HG03175 (cell line): ENCODE measurements around the gene TP73.
"Not testable (repeated sequence)": the region's sequence is repeated elsewhere in the genome, so short reads cannot be mapped to it uniquely, and the experiment has no call there.

Experiments
- ATAC-seq: cut with Tn5 transposase; IDR thresholded peaks from one replicate; pipeline ENCODE4 v1.9.1; 2021; ENCODE audit warnings: mild to moderate bottlenecking, moderate library complexity; ENCODE audit not compliant: unreplicated experiment

Gene TP73

GRCh38 chr1:3724416-3725030 is 72.2 kb downstream of the TP73 start:
- not testable (repeated sequence) for ATAC-seq

- ATAC-seq, result no peak
These were observed 73.0 kb downstream of the TP73 start for GRCh38 chr1:3725366-3725765.

GRCh38 chr1:3727042-3727824 is 74.9 kb downstream of the TP73 start:
- ATAC-seq, result no peak

DNA sequence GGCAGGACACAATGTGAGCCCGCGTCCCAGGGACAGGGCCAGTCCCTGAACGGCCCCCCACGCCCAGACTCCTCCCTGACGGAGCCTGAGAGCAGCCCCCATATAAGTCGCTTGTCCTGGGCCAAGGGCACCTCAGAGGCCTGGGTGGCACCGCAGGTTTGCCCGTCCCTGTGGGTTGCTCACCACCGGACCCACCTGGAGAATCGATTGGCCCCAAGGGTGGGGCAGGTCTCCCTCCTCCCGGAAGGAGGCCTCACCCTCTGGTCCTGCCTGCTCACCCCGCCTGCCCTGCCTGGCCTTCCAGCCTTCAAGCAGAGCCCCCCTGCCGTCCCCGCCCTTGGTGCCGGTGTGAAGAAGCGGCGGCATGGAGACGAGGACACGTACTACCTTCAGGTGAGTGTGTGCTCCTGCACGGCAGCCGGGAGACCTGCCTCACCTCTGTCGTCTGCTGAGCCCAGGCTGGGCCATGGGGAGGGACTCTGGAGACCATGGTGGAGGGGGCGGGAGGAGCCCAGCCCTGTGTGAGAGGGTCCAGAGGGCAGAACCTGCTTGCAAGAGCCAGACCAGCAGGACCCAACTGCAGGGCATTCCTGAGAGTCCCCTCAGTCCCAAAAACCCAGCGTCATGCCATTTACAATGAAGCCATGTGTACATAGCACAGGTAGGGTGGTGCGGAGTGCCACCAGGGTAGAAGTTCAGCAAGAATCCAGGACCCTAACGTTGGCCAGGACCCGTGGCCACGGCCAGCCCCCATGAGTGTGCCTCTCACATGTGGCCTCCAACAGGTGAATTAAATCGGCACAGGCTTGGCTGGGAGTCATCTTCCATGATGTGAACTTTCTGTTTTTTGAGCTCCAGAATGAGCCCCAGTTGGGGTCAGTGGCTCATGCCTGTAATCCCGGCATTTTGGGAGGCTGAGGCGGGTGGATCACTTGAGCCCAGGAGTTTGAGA is 75.8 kb downstream of the TP73 start:
- no peak for ATAC-seq

DNA sequence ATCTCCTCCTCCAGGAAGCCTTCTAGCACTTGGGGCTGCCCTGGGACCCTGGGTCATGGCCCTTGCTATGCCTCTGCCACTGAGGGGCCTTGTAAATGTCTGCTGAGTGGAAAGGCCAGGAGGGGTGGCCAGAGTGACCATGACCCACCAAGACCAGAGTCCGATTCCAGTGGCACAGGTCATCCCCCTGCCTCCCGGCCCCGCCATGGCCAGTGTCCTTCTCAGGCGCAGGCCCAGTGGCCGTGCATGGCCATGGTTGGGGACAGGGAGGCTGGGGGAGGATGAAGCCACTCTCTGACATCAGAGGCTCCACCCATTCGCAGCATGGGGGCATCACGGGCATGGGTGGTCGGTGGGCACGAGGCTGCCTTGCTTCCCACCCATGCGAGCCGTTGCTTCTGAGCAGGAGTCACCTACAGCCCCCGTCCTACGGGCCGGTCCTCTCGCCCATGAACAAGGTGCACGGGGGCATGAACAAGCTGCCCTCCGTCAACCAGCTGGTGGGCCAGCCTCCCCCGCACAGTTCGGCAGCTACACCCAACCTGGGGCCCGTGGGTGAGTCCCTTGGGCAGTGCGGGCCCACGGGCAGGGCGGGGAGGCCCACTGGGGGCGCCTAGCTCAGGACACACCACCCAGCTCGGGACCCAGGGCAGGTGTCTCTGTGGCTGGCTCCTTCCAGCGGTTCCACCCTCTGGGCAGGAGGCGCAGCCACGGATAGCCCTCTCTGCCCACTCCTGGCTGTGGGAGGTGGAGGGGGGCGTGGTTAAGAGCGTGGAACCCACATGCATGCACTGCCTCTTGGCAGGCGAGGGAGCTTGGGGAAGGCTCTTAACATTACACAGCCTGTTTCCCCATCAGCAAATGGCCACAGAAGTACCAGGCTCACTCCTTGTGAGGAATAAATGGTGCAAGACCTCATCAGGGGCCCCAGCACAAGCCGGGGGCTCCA is 77.6 kb downstream of the TP73 start:
- no peak for ATAC-seq

GRCh38 chr1:3730543-3731247 is 78.4 kb downstream of the TP73 start:
- no peak for ATAC-seq

GRCh38 chr1:3731583-3732433 is 79.5 kb downstream of the TP73 start:
- ATAC-seq, result no peak

GRCh38 chr1:3732434-3733093 is 80.2 kb downstream of the TP73 start:
- no peak for ATAC-seq

DNA sequence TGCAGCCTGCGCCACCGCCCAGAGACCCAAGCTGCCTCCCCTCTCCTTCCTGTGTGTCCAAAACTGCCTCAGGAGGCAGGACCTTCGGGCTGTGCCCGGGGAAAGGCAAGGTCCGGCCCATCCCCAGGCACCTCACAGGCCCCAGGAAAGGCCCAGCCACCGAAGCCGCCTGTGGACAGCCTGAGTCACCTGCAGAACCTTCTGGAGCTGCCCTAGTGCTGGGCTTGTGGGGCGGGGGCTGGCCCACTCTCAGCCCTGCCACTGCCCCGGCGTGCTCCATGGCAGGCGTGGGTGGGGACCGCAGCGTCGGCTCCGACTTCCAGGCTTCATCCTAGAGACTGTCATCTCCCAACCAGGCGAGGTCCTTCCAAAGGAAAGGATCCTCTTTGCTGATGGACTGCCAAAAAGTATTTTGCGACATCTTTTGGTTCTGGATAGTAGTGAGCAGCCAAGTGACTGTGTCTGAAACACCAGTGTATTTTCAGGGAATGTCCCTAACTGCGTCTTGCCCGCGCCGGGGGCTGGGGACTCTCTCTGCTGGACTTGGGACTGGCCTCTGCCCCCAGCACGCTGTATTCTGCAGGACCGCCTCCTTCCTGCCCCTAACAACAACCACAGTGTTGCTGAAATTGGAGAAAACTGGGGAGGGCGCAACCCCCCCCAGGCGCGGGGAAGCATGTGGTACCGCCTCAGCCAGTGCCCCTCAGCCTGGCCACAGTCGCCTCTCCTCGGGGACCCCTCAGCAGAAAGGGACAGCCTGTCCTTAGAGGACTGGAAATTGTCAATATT is 81.0 kb downstream of the TP73 start:
- no peak for ATAC-seq

DNA sequence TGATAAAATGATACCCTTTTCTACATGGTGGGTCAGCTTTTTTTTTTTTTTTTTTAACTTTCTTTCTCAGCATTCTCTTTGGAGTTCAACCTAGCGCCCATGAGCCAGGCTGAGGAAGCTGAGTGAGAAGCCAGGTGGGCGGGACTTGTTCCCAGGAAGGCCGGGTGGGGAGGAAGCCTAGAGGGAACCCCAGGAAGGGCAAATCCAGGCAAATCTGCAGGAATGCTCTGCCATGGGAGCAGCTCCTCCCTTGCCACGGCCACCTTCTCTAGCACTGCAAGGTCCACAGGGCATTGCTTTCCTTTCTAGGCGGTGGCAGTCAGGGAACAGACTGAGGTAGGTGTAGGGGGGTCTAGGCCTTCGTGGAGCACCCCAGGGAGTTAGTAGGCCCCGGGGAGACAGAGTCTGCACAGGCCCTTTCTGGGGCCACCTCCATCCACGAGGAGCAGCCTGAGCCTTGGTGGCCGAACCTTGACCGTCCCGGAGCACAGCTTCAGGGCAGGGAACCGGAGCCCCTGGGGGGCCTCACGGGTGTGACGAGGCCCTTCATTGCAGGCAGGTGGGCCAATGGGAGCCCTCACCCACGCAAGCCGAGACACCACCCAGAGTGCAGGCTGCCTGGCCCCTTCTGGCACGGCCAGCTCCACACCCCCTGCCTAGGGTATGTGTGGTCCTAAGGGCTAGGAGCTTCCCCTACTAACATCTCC is 81.7 kb downstream of the TP73 start:
- ATAC-seq, result no peak

GRCh38 chr1:3734602-3735001 is 82.3 kb downstream of the TP73 start:
- ATAC-seq, result no peak

DNA sequence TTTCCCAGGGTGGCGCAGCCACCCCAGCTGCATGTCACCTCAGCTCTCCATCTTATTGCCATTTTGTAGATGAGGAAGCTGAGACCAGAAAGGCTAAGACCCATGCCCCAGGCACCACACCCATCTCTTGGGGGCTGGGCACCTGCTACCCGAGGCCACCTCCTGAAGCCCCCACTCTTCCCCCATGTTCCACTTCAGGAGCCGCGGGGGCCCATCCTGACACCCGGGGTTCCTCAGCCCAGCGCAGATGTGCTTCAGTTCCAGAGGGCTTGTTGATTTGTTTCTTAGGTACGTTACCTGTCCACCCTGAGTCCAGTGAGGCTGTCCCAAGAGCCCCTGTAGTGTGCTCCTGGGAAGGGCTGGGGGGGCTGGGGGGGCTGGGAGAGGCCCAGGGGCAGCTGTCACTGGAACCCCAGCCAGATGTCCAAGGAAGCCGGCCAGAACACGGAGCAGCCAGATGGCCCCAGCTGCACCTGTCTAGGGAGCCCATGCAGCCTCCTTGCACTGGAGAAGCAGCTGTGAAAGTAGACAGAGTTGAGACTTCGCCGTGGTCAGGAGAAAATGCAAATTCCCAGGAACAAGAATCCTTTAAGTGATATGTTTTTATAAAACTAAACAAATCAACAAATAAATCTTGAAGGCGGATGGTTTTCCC is 82.8 kb downstream of the TP73 start:
- ATAC-seq, result no peak

- ATAC-seq, result no peak
These were observed 83.4 kb downstream of the TP73 start for GRCh38 chr1:3735688-3736087.

DNA sequence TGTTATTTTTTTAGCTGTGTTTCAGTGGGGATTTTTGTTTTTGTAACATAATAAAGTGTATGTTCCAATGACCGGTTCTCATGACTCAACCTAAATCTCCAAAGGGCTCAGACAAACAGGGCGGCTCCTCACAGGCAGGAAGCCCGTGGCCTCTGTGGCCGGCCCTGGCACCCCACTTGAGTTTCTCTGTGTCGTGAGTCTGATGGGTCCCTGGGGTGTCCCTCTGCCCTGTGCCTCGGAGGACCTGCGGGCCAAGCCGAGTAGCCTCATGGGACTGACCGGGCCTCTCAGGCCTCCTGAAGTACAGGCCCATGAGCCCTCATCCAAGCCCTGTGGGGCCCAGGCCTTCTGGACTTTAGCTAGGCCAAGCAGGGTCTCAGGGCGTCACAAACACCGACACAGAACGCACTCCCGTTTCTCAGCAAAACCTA is 83.8 kb downstream of the TP73 start:
- no peak for ATAC-seq

- no peak for ATAC-seq
These were observed 84.4 kb downstream of the TP73 start for GRCh38 chr1:3736708-3737107.

DNA sequence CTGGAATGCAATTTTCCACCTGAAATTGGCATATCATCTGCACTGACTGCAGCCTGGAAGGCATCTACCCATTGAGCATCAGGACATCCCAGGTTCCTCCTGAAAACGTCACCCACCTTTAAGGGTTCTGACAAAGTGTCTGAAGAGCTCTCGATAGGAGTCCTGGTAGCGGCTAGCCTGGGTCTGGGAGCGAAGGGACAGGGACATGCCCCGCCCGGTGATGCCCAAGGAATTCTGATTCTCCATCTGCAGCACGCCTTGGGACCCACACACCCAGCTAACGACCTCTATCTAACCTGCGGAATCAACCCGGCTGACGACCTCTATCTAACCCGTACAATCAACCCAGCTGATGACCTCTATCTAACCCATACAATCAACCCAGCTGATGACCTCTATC is 86.6 kb downstream of the TP73 start:
- no peak for ATAC-seq
